Mesenteric fat pad (tissue), 1 donor: ENCODE results near the gene GATA2. TPM values are rescaled to one million over a fixed set of nuclear protein-coding genes. Genes with fewer than 3 reads are reported as not detected.

ENCODE experiments used
- DNase-seq: peaks from one replicate; pipeline ENCODE4 v3.0.0-alpha.2; 2020; ENCODE audit warnings: low spot score
- total RNA-seq: library from RNA; stranded (reverse); fragmentation: NEBNext Ultra II Directional; extraction: Animal tissue kit (Norgen Biotek cat#: 25700); gene quantifications from one replicate; pipeline ENCODE4 v1.2.1, GENCODE V29; 2021
- donor health status: DM: yes; HTN: yes; CAD: no.

The GATA2 gene
- total RNA-seq, 1 donor from 2014 or later, result 15.4 TPM

GRCh38 chr3:128435561-128435960, 57.4 kb downstream of the GATA2 start:
- DNase-seq, result no peak

- DNase-seq, result no peak
Measured at GRCh38 chr3:128435058-128435457, 57.9 kb downstream of the GATA2 start.

- no peak for DNase-seq
Measured at GRCh38 chr3:128434524-128434923, 58.5 kb downstream of the GATA2 start.

- DNase-seq, result no peak
Measured at GRCh38 chr3:128433837-128434165, 59.2 kb downstream of the GATA2 start.

- no peak for DNase-seq
Measured at GRCh38 chr3:128432971-128433836, 59.8 kb downstream of the GATA2 start.

- no peak for DNase-seq
Measured at GRCh38 chr3:128432301-128432970, 60.6 kb downstream of the GATA2 start.

GRCh38 chr3:128431803-128432300, 61.1 kb downstream of the GATA2 start:
- no peak for DNase-seq

GRCh38 chr3:128430731-128431130, 62.3 kb downstream of the GATA2 start:
- DNase-seq, result no peak

- no peak for DNase-seq
Measured at GRCh38 chr3:128430301-128430700, 62.7 kb downstream of the GATA2 start.

GRCh38 chr3:128429751-128430150, 63.2 kb downstream of the GATA2 start:
- DNase-seq, result no peak

Other genes starting within 250 kb of the GATA2 start
- gene DNAJB8, start 26.3 kb downstream of the GATA2 start, total RNA-seq, result not detected
- 208 TPM for gene RPN1, start 157.6 kb upstream of the GATA2 start, total RNA-seq
- gene RAB7A, start 233.0 kb upstream of the GATA2 start, total RNA-seq, result 344 TPM